Panc1 (cell line): ENCODE results near the gene CPLX1. TPM values are rescaled to one million over a fixed set of nuclear protein-coding genes. Genes with fewer than 3 reads are reported as not detected.
"Not testable (repeated sequence)": the region's sequence is repeated elsewhere in the genome, so short reads cannot be mapped to it uniquely, and the experiment has no call there.

Experiments used
- ATAC-seq: fragments of 200-7000 bp; cut with Tn5 transposase; 2 replicates; pipeline ENCODE4 v1.9.1; 2020; ENCODE audit warnings: mild to moderate bottlenecking, moderate library complexity
- BruUV-seq: library from RNA; stranded (reverse); fragments of 400-500 nt; replicated peaks from 2 replicates; lab custom pipeline; 2021; lab: Mats Ljungman, UMichigan
- CTCF ChIA-PET: fragments of 300-600 bp; sonication (Branson Sonifier 250); formaldehyde crosslinking; loops from one replicate; lab custom pipeline; 2022; ENCODE audit warnings: antibody characterized with exemption; lab: Charles Lee
- POLR2A ChIA-PET: fragments of 300-600 bp; sonication (Branson Sonifier 250); formaldehyde crosslinking; loops from one replicate; lab custom pipeline; 2022; ENCODE audit warnings: antibody characterized with exemption; lab: Charles Lee
- DNase-seq: peaks from one replicate; pipeline ENCODE4 v3.0.0-alpha.2; 2010; ENCODE audit warnings: low read depth, low spot score
- H3K27ac ChIP-seq: 2 replicates; pipeline ENCODE4 v1.5.1; 2011; ENCODE audit warnings: mild to moderate bottlenecking, low read length, inconsistent platforms
- H3K27me3 ChIP-seq: fragments of 200-500 bp; sonication (Bioruptor generic); 2 replicates; pipeline ENCODE4 v1.6.0; 2014; ENCODE audit warnings: low read length, inconsistent platforms; ENCODE audit not compliant: control insufficient read depth, insufficient read depth
- H3K36me3 ChIP-seq: fragments of 200-500 bp; sonication (Bioruptor generic); 2 replicates; pipeline ENCODE4 v1.5.1; 2014; ENCODE audit warnings: inconsistent platforms, mild to moderate bottlenecking, low read length, moderate library complexity; ENCODE audit not compliant: control insufficient read depth, insufficient read depth
- H3K4me1 ChIP-seq: 2 replicates; pipeline ENCODE4 v1.5.1; 2011; ENCODE audit warnings: inconsistent platforms, mild to moderate bottlenecking, low read length, moderate library complexity; ENCODE audit not compliant: control insufficient read depth, insufficient read depth
- H3K4me3 ChIP-seq, 2 experiments: 2 replicates each; pipeline ENCODE4 v1.5.1; 2011 to 2012; ENCODE audit warnings: low read depth in 2 of 2, low read length in 2 of 2, mild to moderate bottlenecking in 2 of 2, inconsistent platforms in 1 of 2, moderate library complexity in 1 of 2
- H3K9me3 ChIP-seq: fragments of 200-500 bp; sonication (Bioruptor generic); 2 replicates; pipeline ENCODE4 v1.5.1; 2014; ENCODE audit warnings: low read depth, mild to moderate bottlenecking, inconsistent platforms, low read length, moderate library complexity; ENCODE audit not compliant: control insufficient read depth, insufficient read depth
- CTCF ChIP-seq: fragments of 450-650 bp; IDR thresholded peaks from 2 replicates; pipeline ENCODE4 v1.5.1; 2017; ENCODE audit warnings: mild to moderate bottlenecking
- POLR2AphosphoS5 ChIP-seq: IDR thresholded peaks from 2 replicates; pipeline ENCODE4 v1.6.1; 2012; ENCODE audit warnings: mild to moderate bottlenecking, low read depth, low read length, moderate library complexity
- REST ChIP-seq, 2 experiments: IDR thresholded peaks; 2 replicates each; pipeline ENCODE4 v1.6.1; 2011 to 2012; ENCODE audit warnings: low read depth in 2 of 2, control low read depth in 1 of 2, low read length in 1 of 2, mild to moderate bottlenecking in 1 of 2, moderate library complexity in 1 of 2; ENCODE audit not compliant: insufficient read depth in 1 of 2
- SIN3A ChIP-seq: IDR thresholded peaks from 2 replicates; pipeline ENCODE4 v1.6.1; 2012; ENCODE audit warnings: low read depth, mild to moderate bottlenecking, low read length, moderate library complexity, borderline replicate concordance; ENCODE audit not compliant: insufficient read depth
- TCF7L2 ChIP-seq: IDR thresholded peaks from 2 replicates; pipeline ENCODE4 v1.6.1; 2011; ENCODE audit warnings: mild to moderate bottlenecking, low read depth, low read length, inconsistent platforms
- in situ Hi-C: cut with HindIII; loops from 2 replicates; pipeline ENCODE4 v1.10.0; 2016; ENCODE audit warnings: low sequenced_read_pairs, low pct_unique_long_range_greater_than_20kb
- intact Hi-C: fragments of 100-400 bp; cut with micrococcal nuclease; formaldehyde crosslinking; loops from one replicate; pipeline ENCODE4 v1.10.0; 2022; ENCODE audit not compliant: unreplicated experiment
- total RNA-seq: library from RNA; stranded (reverse); gene quantifications from one replicate; pipeline ENCODE4 v1.2.1, GENCODE V29; 2021; ENCODE audit not compliant: unreplicated experiment

CPLX1 gene
- total RNA-seq, 1 experiment from 2014 or later, result 6.7 TPM

- TF ChIP-seq POLR2AphosphoS5 (peak; percentile 77), SIN3A (peak; percentile 40; the same call in 1 of the 2 replicates), CTCF (no peak), REST (IDR thresholded peaks at IDR 0.05; ENCODE audit: insufficient read depth in 1 of 2, low read depth in 2 of 2, low read length in 1 of 2) (no peak), TCF7L2 (no peak)
- H3K27ac ChIP-seq, result peak overlapping the region; percentile 86
- ATAC-seq (peak; percentile 97), DNase-seq (peak; percentile 82)
- in situ Hi-C loops, result no loop called here
- H3K9me3 ChIP-seq, result no peaks in the 10 kb centered on the region
- H3K4me3 ChIP-seq, result peak overlapping the region; percentile 76 to 94
- peaks cover 2% of the 10 kb centered on the region for H3K36me3 ChIP-seq
- H3K27me3 ChIP-seq, result no peaks in the 10 kb centered on the region
- ChIA-PET CTCF (no interaction called here), POLR2A (no interaction called here)
- H3K4me1 ChIP-seq, result no peaks in the 10 kb centered on the region; the same call in none of the 2 replicates
- intact Hi-C loops, result no loop called here
- no TSS peak for BruUV-seq
Measured at GRCh38 chr4:781493-782216, 44.3 kb downstream of the CPLX1 start.

- BruUV-seq, result no TSS peak
- ATAC-seq, result no peak; the same call in 1 of the 2 replicates
- ChIA-PET POLR2A (no interaction called here), CTCF (no interaction called here)
- no peak for DNase-seq
- H3K9me3 ChIP-seq, result no peaks in the 10 kb centered on the region
- peaks cover 2% of the 10 kb centered on the region for H3K36me3 ChIP-seq
- peak overlapping the region; percentile 76 to 94 for H3K4me3 ChIP-seq
- in situ Hi-C loops, result no loop called here
- peak overlapping the region; percentile 86 for H3K27ac ChIP-seq
- intact Hi-C loops, result no loop called here
- no peak for TF ChIP-seq TCF7L2
- TF ChIP-seq CTCF, result no peak
- no peak; the same call in 1 of the 2 replicates for TF ChIP-seq SIN3A
- TF ChIP-seq POLR2AphosphoS5, result no peak
- TF ChIP-seq REST (IDR thresholded peaks at IDR 0.05; ENCODE audit: insufficient read depth in 1 of 2, low read depth in 2 of 2, low read length in 1 of 2), result no peak
- H3K4me1 ChIP-seq, result no peaks in the 10 kb centered on the region; the same call in none of the 2 replicates
- H3K27me3 ChIP-seq, result no peaks in the 10 kb centered on the region
Measured at GRCh38 chr4:780716-781492, 45.0 kb downstream of the CPLX1 start.

GRCh38 chr4:780255-780654 is 45.7 kb downstream of the CPLX1 start:
- H3K4me1 ChIP-seq, POLR2A ChIA-PET, H3K27me3 ChIP-seq, in situ Hi-C loops, H3K9me3 ChIP-seq, DNase-seq, CTCF ChIA-PET, ATAC-seq, BruUV-seq, H3K36me3 ChIP-seq, intact Hi-C loops: not testable (repeated sequence)
- H3K27ac ChIP-seq, result peak overlapping the region; percentile 86
- H3K4me3 ChIP-seq, result peak overlapping the region; percentile 76 to 94
